ENCODE measurements around the gene TBC1D3B.

GRCh38 chr17:36128411-36128978 is 47.9 kb downstream of the TBC1D3B start:
- TF ChIP-seq POLR2AphosphoS5 (IDR thresholded peaks at IDR 0.05) (no peak), POLR2A (IDR thresholded peaks at IDR 0.05) (no peak)
- TF ChIP-seq, protein P1, sequence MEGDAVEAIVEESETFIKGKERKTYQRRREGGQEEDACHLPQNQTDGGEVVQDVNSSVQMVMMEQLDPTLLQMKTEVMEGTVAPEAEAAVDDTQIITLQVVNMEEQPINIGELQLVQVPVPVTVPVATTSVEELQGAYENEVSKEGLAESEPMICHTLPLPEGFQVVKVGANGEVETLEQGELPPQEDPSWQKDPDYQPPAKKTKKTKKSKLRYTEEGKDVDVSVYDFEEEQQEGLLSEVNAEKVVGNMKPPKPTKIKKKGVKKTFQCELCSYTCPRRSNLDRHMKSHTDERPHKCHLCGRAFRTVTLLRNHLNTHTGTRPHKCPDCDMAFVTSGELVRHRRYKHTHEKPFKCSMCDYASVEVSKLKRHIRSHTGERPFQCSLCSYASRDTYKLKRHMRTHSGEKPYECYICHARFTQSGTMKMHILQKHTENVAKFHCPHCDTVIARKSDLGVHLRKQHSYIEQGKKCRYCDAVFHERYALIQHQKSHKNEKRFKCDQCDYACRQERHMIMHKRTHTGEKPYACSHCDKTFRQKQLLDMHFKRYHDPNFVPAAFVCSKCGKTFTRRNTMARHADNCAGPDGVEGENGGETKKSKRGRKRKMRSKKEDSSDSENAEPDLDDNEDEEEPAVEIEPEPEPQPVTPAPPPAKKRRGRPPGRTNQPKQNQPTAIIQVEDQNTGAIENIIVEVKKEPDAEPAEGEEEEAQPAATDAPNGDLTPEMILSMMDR (IDR thresholded peaks at IDR 0.05): no peak

Measured in gastroesophageal sphincter (tissue), 3 donors.